HepG2 (cell line): ENCODE data around the gene PDE5A. TPM values are rescaled to one million over a fixed set of nuclear protein-coding genes. Genes with fewer than 3 reads are reported as not detected.

Experiments used
- ARID5B ChIP-seq: IDR thresholded peaks from 2 replicates; pipeline ENCODE4 v1.4.0; 2020; ENCODE audit warnings: mild to moderate bottlenecking, missing genetic modification reagents
- ATM ChIP-seq: fragments of 450-650 bp; IDR thresholded peaks from 2 replicates; pipeline ENCODE4 v1.7.1; 2017; ENCODE audit warnings: mild to moderate bottlenecking, borderline replicate concordance
- ATRX ChIP-seq: sonication (generic); formaldehyde crosslinking; IDR thresholded peaks from 2 replicates; pipeline ENCODE4 v1.4.0; 2020; ENCODE audit warnings: missing genetic modification reagents, borderline replicate concordance
- BRF2 ChIP-seq: sonication (generic); formaldehyde crosslinking; IDR thresholded peaks from 2 replicates; pipeline ENCODE4 v1.8.1; 2022; ENCODE audit warnings: mild to moderate bottlenecking, missing genetic modification reagents
- CAMTA2 ChIP-seq: sonication (generic); formaldehyde crosslinking; IDR thresholded peaks from 2 replicates; pipeline ENCODE4 v1.4.0; 2020; ENCODE audit warnings: mild to moderate bottlenecking, missing genetic modification reagents, borderline replicate concordance
- ISX ChIP-seq: sonication (generic); formaldehyde crosslinking; conservative IDR thresholded peaks from 2 replicates; pipeline ENCODE4 v1.5.0; 2020; ENCODE audit warnings: missing genetic modification reagents
- NFE2 ChIP-seq: sonication (generic); formaldehyde crosslinking; IDR thresholded peaks from 2 replicates; pipeline ENCODE4 v1.4.0; 2020; ENCODE audit warnings: missing genetic modification reagents
- NFE2L2 ChIP-seq: fragments of 150-350 bp; IDR thresholded peaks from 2 replicates; pipeline ENCODE4 v1.6.1; 2014; ENCODE audit warnings: low read length
- NFKB2 ChIP-seq: sonication (generic); formaldehyde crosslinking; IDR thresholded peaks from 2 replicates; pipeline ENCODE4 v1.4.0; 2020; ENCODE audit warnings: missing genetic modification reagents, borderline replicate concordance
- NR2F1 ChIP-seq, 2 experiments: fragments of 450-650 bp in 1 of 2; formaldehyde crosslinking in 1 of 2; IDR thresholded peaks; 2 replicates each; pipeline versions ENCODE4 v1.5.0 to v1.6.1; 2016 to 2020; ENCODE audit warnings: mild to moderate bottlenecking in 1 of 2, missing compliant biosample characterization in 1 of 2, missing genetic modification reagents in 1 of 2, moderate library complexity in 1 of 2
- NR2F2 ChIP-seq: IDR thresholded peaks from 2 replicates; pipeline ENCODE4 v1.6.1; 2012; ENCODE audit warnings: low read depth, inconsistent platforms, borderline replicate concordance
- NR2F6 ChIP-seq, 2 experiments: IDR thresholded peaks; 2 replicates each; pipeline ENCODE4 v1.6.1; 2016; ENCODE audit warnings: antibody characterized with exemption in 1 of 2, mild to moderate bottlenecking in 1 of 2
- RXRA ChIP-seq: sonication (generic); formaldehyde crosslinking; IDR thresholded peaks from 2 replicates; pipeline ENCODE4 v1.5.1; 2020; ENCODE audit warnings: missing genetic modification reagents
- SALL1 ChIP-seq: sonication (generic); formaldehyde crosslinking; IDR thresholded peaks from 2 replicates; pipeline ENCODE4 v1.8.0; 2022; ENCODE audit warnings: mild to moderate bottlenecking, missing genetic modification reagents
- SIX4 ChIP-seq: sonication (generic); formaldehyde crosslinking; IDR thresholded peaks from 2 replicates; pipeline ENCODE4 v1.4.0; 2020; ENCODE audit warnings: missing genetic modification reagents
- TFAP4 ChIP-seq: sonication (generic); IDR thresholded peaks from 2 replicates; pipeline ENCODE4 v1.6.1; 2016; ENCODE audit warnings: low read depth, borderline replicate concordance
- UBTF ChIP-seq: sonication (generic); formaldehyde crosslinking; IDR thresholded peaks from 2 replicates; pipeline ENCODE4 v1.4.0; 2020; ENCODE audit warnings: mild to moderate bottlenecking, missing genetic modification reagents
- ZBTB2 ChIP-seq: sonication (generic); formaldehyde crosslinking; IDR thresholded peaks from 2 replicates; pipeline ENCODE4 v1.8.0; 2022; ENCODE audit warnings: low read depth, missing genetic modification reagents
- ZNF12 ChIP-seq: sonication (generic); formaldehyde crosslinking; IDR thresholded peaks from 2 replicates; pipeline ENCODE4 v1.5.0; 2020; ENCODE audit warnings: missing genetic modification reagents
- ZNF441 ChIP-seq: sonication (generic); formaldehyde crosslinking; IDR thresholded peaks from 2 replicates; pipeline ENCODE4 v1.7.0; 2021; ENCODE audit warnings: missing genetic modification reagents, borderline replicate concordance
- polyA plus RNA-seq, 8 experiments: library from polyadenylated mRNA; depleted of rRNA in 3 of 8; stranded (reverse) in 7 of 8; unstranded in 1 of 8; fragments of >200 nt; fragmentation: Illumina TruSeq in 4 of 8; extraction: Trizol in 4 of 8; gene quantifications; 2 replicates each; pipeline versions ENCODE4 v1.2.1 to v1.2.3, GENCODE V29; 2011 to 2016; ENCODE audit warnings: low read depth in 4 of 8, missing spikeins in 1 of 8, mixed read lengths in 1 of 8; ENCODE audit not compliant: insufficient read depth in 1 of 8
- total RNA-seq, 5 experiments: library from RNA; depleted of rRNA; stranded (reverse); fragments of >200 nt; fragmentation: Illumina TruSeq; extraction: Trizol; gene quantifications; 2 replicates each; pipeline ENCODE4 v1.2.3, GENCODE V29; 2016; ENCODE audit warnings: low read depth in 1 of 5

PDE5A gene
- total and polyA plus RNA-seq, 2 of the 13 experiments (the other 11 are each of a cell fraction or from before 2014, with no cell fraction given), result 0.22 to 0.44 TPM

GRCh38 chr4:119543187-119543586 lies 85.4 kb downstream of the PDE5A start (continued):
- TF ChIP-seq UBTF (CRISPR knock-in tag) (no peak), NFE2L2 (no peak), ZNF441 (CRISPR knock-in tag) (no peak), ATRX (CRISPR knock-in tag) (no peak), TFAP4 (no peak), SIX4 (CRISPR knock-in tag) (no peak), ISX (CRISPR knock-in tag) (no peak), NFE2 (CRISPR knock-in tag) (no peak), ZBTB2 (no peak), ARID5B (CRISPR knock-in tag) (peak; percentile 61; the same call in 1 of the 2 replicates), NFKB2 (no peak), RXRA (CRISPR knock-in tag) (no peak), SALL1 (CRISPR knock-in tag) (no peak), ATM (no peak), NR2F6 (IDR thresholded peaks at IDR 0.05) (peak; percentile 86; the same call in 1 of the 2 replicates), NR2F6 (CRISPR knock-in tag; IDR thresholded peaks at IDR 0.05) (peak; percentile 64; the same call in 1 of the 2 replicates), NR2F2 (peak; percentile 66), CAMTA2 (CRISPR knock-in tag) (no peak), BRF2 (no peak), ZNF12 (CRISPR knock-in tag) (no peak), NR2F1 (CRISPR knock-in tag; IDR thresholded peaks at IDR 0.05) (peak; percentile 39 to 88; a peak in 3 of 4 replicates)
